ENCODE measurements around the gene DDX25. TPM values are rescaled to one million over a fixed set of nuclear protein-coding genes. Genes with fewer than 3 reads are reported as not detected.

Gene DDX25
- total and polyA plus RNA-seq, 9 of the 15 experiments (the other 6 are each of a cell fraction or from before 2014, with no cell fraction given), result not detected

DNA sequence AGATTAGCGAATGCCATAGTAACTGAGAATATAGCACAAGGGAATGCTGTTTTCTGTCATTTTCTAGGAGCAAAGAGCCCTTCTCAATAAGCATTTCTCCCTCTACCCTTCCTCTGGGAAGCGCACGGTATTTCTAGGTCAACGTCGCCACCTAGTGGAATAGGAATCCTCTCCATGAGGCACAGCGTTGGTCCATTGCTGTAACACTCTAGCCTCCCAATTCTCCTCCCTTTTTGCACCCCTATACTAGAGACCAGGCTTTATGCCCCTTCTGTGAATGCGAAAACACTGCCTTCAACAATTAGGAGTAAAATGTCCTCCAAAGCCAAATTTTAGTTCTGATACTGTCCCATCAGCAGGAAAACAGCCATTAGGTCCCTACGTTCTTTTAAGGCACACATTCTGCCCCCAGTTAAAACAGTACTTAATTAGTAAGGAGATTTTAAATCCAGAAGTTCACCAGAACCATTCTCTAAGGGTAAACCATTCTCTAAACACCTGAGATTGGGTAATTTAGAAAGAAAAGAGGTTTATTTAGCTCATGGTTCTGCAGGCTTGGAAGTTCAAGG lies 29.7 kb upstream of the DDX25 start (continued):
- TF ChIP-seq TOE1 (IDR thresholded peaks at IDR 0.05; ENCODE audit: borderline replicate concordance) (0 out of 2 replicates have a peak, but pooled peaks have one; percentile 30), TOE1 (CRISPR knock-in tag; IDR thresholded peaks at IDR 0.05; ENCODE audit: borderline replicate concordance, low read depth) (no peak), CREB3L1 (IDR thresholded peaks at IDR 0.05; ENCODE audit: borderline replicate concordance, low read depth) (no peak), TCF3 (CRISPR knock-in tag; IDR thresholded peaks at IDR 0.05) (no peak), ATF1 (CRISPR knock-in tag; IDR thresholded peaks at IDR 0.05) (no peak), ATF1 (tag; IDR thresholded peaks at IDR 0.05) (peak; percentile 34; the same call in 1 of the 2 replicates), HIVEP1 (CRISPR knock-in tag; IDR thresholded peaks at IDR 0.05) (no peak), ZNF75A (CRISPR knock-in tag; IDR thresholded peaks at IDR 0.05) (no peak), TEAD2 (tag; IDR thresholded peaks at IDR 0.05) (no peak), ZNF165 (CRISPR knock-in tag; IDR thresholded peaks at IDR 0.05; ENCODE audit: borderline replicate concordance) (no peak), L3MBTL2 (IDR thresholded peaks at IDR 0.05) (0 out of 2 replicates have a peak, but pooled peaks have one; percentile 22), CTCF (IDR thresholded peaks at IDR 0.05 in 2 of 3, conservative IDR thresholded peaks at IDR 0.05 in 1 of 3; ENCODE audit: insufficient read depth in 2 of 3, low read depth in 1 of 3, low read length in 3 of 3) (peak; percentile 81 to 89 (median 84)), MYC (IDR thresholded peaks at IDR 0.05; ENCODE audit: low read depth, low read length) (peak; percentile 66; the same call in 1 of the 2 replicates), MYC (CRISPR knock-in tag; IDR thresholded peaks at IDR 0.05; ENCODE audit: borderline replicate concordance, low read depth) (no peak), CC2D1A (IDR thresholded peaks at IDR 0.05) (0 out of 2 replicates have a peak, but pooled peaks have one; percentile 23), DMBX1 (CRISPR knock-in tag; IDR thresholded peaks at IDR 0.05; ENCODE audit: borderline replicate concordance) (no peak), ZBTB2 (IDR thresholded peaks at IDR 0.05) (no peak), MNT (conservative IDR thresholded peaks at IDR 0.05) (peak in 1 of 2 experiments; percentile 37; a peak in 1 of 4 replicates), SMC3 (conservative IDR thresholded peaks at IDR 0.05; ENCODE audit: insufficient read depth, low read depth, low read length) (peak; percentile 78)
- TF ChIP-seq, protein P1, sequence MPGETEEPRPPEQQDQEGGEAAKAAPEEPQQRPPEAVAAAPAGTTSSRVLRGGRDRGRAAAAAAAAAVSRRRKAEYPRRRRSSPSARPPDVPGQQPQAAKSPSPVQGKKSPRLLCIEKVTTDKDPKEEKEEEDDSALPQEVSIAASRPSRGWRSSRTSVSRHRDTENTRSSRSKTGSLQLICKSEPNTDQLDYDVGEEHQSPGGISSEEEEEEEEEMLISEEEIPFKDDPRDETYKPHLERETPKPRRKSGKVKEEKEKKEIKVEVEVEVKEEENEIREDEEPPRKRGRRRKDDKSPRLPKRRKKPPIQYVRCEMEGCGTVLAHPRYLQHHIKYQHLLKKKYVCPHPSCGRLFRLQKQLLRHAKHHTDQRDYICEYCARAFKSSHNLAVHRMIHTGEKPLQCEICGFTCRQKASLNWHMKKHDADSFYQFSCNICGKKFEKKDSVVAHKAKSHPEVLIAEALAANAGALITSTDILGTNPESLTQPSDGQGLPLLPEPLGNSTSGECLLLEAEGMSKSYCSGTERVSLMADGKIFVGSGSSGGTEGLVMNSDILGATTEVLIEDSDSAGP (CRISPR knock-in tag; IDR thresholded peaks at IDR 0.05), result no peak

Measured in K562 (cell line).